ENCODE data around the gene ZDHHC18.

DNA sequence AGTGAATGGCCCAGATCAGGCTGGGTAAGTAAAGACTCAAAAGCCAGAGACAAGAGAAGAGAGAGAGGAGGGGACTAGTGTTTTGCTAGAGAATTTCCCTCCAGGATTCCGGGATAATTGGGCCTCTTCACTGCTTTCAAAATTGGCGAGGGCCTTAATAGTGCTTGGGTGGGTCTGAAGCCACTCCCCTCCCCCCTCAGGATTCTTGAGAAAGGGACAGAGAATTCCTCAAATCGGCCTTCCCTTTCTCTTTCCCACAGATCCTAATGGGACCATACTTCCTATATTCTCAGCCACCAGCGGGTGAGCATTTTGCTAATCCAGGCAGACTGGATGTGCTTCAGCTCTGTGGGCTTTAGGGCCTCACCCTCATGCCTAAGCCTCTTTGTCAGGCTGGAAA is 48.4 kb downstream of the ZDHHC18 start:
- no peak for TF ChIP-seq SNAI2 (CRISPR knock-in tag; IDR thresholded peaks at IDR 0.05)
- TF ChIP-seq, protein P1, sequence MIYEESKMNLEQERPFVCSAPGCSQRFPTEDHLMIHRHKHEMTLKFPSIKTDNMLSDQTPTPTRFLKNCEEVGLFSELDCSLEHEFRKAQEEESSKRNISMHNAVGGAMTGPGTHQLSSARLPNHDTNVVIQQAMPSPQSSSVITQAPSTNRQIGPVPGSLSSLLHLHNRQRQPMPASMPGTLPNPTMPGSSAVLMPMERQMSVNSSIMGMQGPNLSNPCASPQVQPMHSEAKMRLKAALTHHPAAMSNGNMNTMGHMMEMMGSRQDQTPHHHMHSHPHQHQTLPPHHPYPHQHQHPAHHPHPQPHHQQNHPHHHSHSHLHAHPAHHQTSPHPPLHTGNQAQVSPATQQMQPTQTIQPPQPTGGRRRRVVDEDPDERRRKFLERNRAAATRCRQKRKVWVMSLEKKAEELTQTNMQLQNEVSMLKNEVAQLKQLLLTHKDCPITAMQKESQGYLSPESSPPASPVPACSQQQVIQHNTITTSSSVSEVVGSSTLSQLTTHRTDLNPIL (CRISPR knock-in tag; IDR thresholded peaks at IDR 0.05; ENCODE audit: low read depth), result no peak
- TF ChIP-seq ISL1 (CRISPR knock-in tag; IDR thresholded peaks at IDR 0.05), result no peak
- no peak for TF ChIP-seq ARNTL (CRISPR knock-in tag; IDR thresholded peaks at IDR 0.05; ENCODE audit: borderline replicate concordance, low read depth)
- TF ChIP-seq, protein P2, sequence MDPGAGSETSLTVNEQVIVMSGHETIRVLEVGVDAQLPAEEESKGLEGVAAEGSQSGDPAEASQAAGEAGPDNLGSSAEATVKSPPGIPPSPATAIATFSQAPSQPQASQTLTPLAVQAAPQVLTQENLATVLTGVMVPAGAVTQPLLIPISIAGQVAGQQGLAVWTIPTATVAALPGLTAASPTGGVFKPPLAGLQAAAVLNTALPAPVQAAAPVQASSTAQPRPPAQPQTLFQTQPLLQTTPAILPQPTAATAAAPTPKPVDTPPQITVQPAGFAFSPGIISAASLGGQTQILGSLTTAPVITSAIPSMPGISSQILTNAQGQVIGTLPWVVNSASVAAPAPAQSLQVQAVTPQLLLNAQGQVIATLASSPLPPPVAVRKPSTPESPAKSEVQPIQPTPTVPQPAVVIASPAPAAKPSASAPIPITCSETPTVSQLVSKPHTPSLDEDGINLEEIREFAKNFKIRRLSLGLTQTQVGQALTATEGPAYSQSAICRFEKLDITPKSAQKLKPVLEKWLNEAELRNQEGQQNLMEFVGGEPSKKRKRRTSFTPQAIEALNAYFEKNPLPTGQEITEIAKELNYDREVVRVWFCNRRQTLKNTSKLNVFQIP (CRISPR knock-in tag; IDR thresholded peaks at IDR 0.05; ENCODE audit: borderline replicate concordance, low read depth), result no peak
- no peak for TF ChIP-seq GLIS3 (CRISPR knock-in tag; IDR thresholded peaks at IDR 0.05)
- TF ChIP-seq TOX (CRISPR knock-in tag; IDR thresholded peaks at IDR 0.05; ENCODE audit: borderline replicate concordance), result no peak
- TF ChIP-seq, protein P3, sequence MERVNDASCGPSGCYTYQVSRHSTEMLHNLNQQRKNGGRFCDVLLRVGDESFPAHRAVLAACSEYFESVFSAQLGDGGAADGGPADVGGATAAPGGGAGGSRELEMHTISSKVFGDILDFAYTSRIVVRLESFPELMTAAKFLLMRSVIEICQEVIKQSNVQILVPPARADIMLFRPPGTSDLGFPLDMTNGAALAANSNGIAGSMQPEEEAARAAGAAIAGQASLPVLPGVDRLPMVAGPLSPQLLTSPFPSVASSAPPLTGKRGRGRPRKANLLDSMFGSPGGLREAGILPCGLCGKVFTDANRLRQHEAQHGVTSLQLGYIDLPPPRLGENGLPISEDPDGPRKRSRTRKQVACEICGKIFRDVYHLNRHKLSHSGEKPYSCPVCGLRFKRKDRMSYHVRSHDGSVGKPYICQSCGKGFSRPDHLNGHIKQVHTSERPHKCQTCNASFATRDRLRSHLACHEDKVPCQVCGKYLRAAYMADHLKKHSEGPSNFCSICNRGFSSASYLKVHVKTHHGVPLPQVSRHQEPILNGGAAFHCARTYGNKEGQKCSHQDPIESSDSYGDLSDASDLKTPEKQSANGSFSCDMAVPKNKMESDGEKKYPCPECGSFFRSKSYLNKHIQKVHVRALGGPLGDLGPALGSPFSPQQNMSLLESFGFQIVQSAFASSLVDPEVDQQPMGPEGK (CRISPR knock-in tag; IDR thresholded peaks at IDR 0.05; ENCODE audit: borderline replicate concordance), result no peak
- no peak for TF ChIP-seq PPARA (CRISPR knock-in tag; IDR thresholded peaks at IDR 0.05; ENCODE audit: borderline replicate concordance)
- TF ChIP-seq ZNF565 (CRISPR knock-in tag; conservative IDR thresholded peaks at IDR 0.05; ENCODE audit: low read depth), result no peak
- no peak for TF ChIP-seq OSR1 (CRISPR knock-in tag; IDR thresholded peaks at IDR 0.05)
- no peak for TF ChIP-seq ZFP3 (CRISPR knock-in tag; IDR thresholded peaks at IDR 0.05)
- no peak for TF ChIP-seq RARB (CRISPR knock-in tag; IDR thresholded peaks at IDR 0.05)

Data from SK-N-SH treated with all-trans-retinoic acid at 6 μM for 48 hours (cell line).